ENCODE data around the gene SMIM15.
"Not testable (repeated sequence)": the region's sequence is repeated elsewhere in the genome, so short reads cannot be mapped to it uniquely, and the experiment has no call there.

SMIM15 gene, protein sequence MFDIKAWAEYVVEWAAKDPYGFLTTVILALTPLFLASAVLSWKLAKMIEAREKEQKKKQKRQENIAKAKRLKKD

DNA sequence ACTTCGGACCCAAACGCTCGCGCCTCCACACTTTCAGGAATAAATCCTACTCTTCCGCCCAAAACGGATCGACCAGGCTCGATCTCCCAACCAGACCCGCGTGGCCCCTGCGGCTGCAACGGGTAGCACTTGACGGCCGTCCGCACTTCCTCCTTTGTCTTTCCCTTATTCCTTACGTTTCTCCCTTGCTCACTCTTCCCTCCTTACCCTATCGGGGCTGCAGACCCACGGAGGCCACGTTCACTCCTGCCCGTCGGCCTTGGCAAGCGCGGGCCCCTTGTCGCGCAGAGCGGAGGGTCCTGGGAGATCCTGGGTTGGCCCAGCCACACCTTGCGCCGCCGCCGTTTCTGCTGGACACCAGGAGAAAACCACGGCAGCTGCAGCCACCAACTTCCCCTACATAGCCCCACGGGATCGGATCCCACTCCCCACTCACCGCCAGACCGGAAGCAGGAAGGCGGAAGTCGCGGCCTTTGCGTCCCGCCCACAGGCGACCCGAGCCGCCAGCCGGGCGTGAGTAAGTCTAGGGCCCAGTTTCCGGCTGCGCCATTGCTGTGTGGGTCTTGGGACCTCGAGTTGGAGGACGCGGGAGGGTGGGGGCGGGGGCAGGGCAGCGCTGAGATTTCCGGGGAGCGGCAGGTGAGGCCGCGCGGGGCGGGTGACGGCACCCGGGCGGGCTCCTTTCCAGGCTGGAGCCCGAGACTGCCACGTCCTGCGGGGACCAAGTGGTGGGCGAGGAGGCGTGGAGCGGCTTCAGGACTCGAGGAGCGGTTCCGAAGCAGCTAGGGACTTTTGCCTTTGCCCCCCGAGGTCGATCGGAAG lies at the start of gene SMIM15:
TSS of gene SMIM15 (minus strand) at position 459 of the 822 bp plus-strand sequence. CDS start 2,297 bp downstream, outside the sequence.
- peak; percentile 87 to 90 for DNase-seq

GRCh38 chr5:61207884-61208283 lies 45.6 kb upstream of the SMIM15 start:
- DNase-seq, result no peak

DNA sequence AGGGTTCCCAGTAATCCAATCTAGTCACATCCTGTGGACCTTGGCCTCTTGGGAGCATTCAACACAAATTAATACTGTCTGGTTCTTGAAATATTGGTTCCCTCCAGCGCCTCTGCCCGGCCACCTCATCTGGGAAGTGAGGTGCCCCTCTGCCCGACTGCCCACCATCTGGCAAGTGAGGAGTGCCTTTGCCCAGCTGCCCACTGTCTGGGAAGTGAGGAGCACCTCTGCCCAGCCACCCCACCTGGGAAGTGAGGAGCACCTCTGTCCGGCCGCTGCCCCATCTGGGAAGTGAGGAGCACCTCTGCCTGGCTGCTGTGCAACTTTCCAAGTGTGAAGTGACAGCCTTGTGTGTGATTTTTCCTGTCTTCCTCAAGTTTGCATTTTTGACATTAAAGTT lies 42.7 kb upstream of the SMIM15 start:
- DNase-seq, result no peak

DNA sequence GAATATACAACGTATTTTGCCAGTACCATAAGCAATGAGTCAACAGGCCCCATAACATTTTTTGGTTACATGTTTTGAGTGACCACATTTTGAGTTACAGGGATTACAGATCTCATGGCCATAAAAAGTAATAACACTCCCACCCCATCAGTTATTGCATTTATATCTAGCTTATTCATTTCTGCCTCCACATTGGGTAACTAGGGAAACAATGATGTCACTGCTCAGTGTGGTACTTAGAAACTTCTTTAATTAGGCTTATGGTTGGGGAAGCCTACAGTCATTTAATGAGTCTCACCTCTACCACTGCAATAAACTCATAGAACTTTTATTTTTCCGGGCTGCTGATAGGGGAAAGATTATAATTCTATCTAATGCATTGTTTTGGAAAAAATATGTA lies 39.9 kb upstream of the SMIM15 start:
- DNase-seq, result no peak

DNA sequence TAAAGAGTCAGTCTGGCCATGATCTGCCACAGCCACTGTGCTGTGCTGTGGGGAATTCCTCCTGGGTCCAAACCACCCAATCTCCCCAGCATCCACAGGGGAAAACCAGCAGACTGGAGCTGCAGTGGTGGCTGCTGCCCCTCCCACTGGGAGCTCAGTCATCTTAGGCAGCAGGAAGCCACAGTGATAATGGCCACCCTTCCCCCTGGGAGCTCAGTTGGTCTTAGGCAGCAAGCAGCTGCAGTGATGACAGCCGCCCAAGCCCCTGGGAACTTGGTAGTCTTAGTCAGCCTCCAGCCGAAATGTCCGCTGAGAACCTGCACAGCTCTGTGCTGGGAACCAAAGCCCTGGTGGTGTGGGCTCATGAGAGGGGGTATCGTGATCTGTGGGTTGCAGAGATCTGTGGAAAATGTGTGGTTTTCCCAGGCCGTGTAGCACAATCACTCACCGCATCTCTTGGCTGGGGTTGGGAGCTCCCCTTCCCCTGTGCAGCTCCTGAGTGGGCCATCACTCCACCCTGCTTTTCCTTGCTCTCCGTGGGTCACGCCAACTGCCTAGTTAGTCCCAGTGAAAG lies 38.4 kb upstream of the SMIM15 start:
- no peak for DNase-seq

DNA sequence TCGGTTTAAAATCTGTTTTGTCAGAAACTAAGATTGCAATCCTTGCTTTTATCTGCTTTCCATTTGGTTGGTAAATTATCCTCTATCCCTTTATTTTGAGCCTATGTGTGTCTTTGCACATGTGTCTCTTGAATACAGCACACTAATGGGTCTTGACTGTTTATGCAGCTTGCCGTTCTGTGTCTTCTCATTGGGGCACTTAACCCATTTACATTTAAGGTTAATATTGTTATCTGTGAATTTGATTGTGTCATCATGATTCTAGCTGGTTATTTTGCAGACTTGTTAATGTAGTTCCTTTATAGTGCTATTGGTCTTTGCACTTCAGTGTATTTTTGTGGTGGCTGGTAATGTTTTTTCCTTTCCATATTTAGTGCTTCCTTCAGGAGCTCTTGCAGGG lies 36.3 kb upstream of the SMIM15 start:
- no peak for DNase-seq

GRCh38 chr5:61187826-61188225 lies 25.6 kb upstream of the SMIM15 start:
- not testable (repeated sequence) for DNase-seq

DNA sequence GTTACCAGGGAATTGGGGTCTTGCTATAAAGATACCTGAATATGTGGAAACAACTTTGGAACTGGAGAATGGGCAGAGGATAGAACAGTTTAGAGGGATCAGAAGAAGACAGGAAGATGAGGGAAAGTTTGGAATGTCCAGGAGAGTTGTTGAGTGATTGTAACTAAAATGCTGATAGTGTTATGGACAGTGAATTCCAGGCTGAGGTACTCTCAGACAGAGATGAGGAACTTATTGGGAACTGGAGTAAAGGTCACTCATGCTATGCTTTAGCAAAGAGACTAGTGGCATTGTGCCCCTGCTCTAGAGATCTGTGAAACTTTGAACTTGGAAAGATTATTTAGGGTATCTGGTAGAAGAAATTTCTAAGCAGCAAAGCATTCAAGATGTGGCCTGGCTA lies 25.1 kb upstream of the SMIM15 start:
- not testable (repeated sequence) for DNase-seq

DNA sequence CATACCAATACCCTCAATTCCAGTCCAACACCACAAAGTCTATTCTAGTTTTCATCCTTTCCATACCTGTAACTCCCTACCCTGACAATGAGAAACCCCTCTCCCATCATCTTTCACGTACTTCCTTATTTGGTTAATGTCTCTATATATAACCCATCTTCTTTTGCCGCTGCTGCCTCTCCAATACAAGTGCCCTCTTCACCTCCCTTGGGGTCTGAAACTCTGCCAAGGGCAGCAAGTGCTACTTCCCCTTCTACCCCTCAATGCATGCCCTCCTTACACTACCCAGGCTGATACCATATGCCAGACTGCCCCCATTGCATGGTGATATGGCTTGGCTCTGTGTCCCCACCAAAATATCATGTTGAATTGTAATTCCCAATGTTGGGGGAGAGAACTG lies 24.4 kb upstream of the SMIM15 start:
- DNase-seq, result no peak

GRCh38 chr5:61184708-61185107 lies 22.4 kb upstream of the SMIM15 start:
- DNase-seq, result no peak

- no peak for DNase-seq
These were observed 21.3 kb upstream of the SMIM15 start for GRCh38 chr5:61183538-61183937.

DNA sequence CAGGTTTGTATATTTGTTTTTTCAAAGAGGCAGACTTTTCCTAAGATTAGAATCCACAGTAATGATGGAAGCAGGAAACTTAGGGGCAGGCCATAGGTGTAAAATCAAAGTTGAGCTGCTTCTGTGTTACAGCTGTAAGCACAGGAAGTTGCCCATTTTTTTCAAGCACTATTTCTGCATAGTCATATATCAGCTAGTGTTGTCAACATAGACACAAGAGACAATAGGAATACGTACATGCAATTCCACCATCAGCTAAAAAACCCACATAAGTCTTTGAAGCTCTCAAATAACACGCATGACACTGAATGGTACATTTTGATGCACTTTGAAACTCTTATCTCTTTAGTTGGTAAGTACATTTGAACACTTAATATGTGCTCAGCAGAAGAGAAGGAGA lies 20.2 kb upstream of the SMIM15 start:
- no peak for DNase-seq

- no peak for DNase-seq
These were observed 18.6 kb upstream of the SMIM15 start for GRCh38 chr5:61180886-61181285.

- no peak for DNase-seq
These were observed 16.4 kb upstream of the SMIM15 start for GRCh38 chr5:61178702-61179101.

- DNase-seq, result no peak
These were observed 15.4 kb upstream of the SMIM15 start for GRCh38 chr5:61177716-61178115.

- no peak for DNase-seq
These were observed 14.8 kb upstream of the SMIM15 start for GRCh38 chr5:61177070-61177469.

DNA sequence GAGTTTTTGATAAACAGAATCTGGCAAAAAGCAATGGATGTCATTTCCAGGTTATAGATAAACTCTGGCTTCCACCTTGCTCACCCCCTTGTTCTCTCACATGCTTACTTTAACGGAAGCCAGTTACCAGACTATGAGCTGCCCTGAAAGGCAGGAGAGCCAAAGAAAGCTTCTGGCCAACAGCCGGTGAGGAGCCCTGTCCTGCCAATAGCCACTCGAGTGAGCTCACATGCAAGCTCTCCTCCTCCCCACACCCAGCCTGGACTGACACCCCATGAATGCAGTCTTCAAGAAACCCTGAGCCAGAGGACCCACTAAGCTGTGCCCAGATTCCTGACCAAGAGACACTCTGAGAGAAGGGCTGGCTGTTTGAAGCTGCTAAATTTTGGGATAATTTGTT lies 14.4 kb upstream of the SMIM15 start:
- DNase-seq, result no peak

- DNase-seq, result no peak
These were observed 9.2 kb upstream of the SMIM15 start for GRCh38 chr5:61171479-61171878.

GRCh38 chr5:61168951-61169350 lies 6.7 kb upstream of the SMIM15 start:
- DNase-seq, result no peak

GRCh38 chr5:61167382-61167781 lies 5.1 kb upstream of the SMIM15 start:
- DNase-seq, result no peak

- no peak for DNase-seq
These were observed 1.6 kb upstream of the SMIM15 start for GRCh38 chr5:61163905-61164304.

GRCh38 chr5:61162832-61163567 lies 732 bp upstream of the SMIM15 start:
- no peak for DNase-seq

DNA sequence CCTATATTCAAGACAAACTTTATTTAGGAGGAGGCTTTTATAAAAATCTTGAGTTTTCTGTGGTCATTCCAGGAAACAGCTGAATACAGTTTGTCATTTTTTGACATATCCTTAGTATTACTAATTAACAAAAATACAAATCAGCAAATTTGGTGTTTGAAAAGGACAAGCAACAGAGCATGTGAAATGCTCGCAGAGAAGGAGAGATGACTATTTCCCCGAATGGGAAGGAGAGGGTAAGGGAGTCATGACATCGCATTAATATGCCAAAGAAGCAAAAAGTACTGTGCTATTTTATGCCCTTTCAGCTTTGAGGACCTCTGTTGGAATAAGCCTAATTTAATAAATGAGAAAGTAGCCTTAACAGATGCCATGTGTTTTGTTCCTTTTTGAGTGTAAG lies 1.8 kb downstream of the SMIM15 start:
- DNase-seq, result no peak

- no peak for DNase-seq
These were observed 2.4 kb downstream of the SMIM15 start for GRCh38 chr5:61159836-61160235.
